Measurements from ENCODE around the gene GPX7. TPM values are rescaled to one million over a fixed set of nuclear protein-coding genes. Genes with fewer than 3 reads are reported as not detected.

Gene GPX7
- total RNA-seq, 1 experiment from 2014 or later = not detected

- ChIA-PET CTCF (no interaction called here), POLR2A (interaction anchor here (0.6 to 1.2 kb wide), 2 partner anchors 25 to 436 kb away, joined by 3 read pairs; no protein-coding TSS in a partner anchor)
- intact Hi-C loops (cut with micrococcal nuclease) = no loop called here
- no peak overlapping the region for H3K4me3 Mint-ChIP-seq (ENCODE audit: unreplicated experiment)
- DNase-seq (ENCODE audit: unreplicated experiment) = no peak
- TF ChIP-seq CTCF (IDR thresholded peaks at IDR 0.05; ENCODE audit: unreplicated experiment) = no peak
- no peak overlapping the region for H3K27ac Mint-ChIP-seq (ENCODE audit: low read depth, unreplicated experiment)
- H3K36me3 Mint-ChIP-seq (ENCODE audit: insufficient read depth, unreplicated experiment) = no peaks in the 10 kb centered on the region
- H3K4me1 Mint-ChIP-seq (ENCODE audit: insufficient read depth, unreplicated experiment) = peaks cover 7% of the 10 kb centered on the region
- no peaks in the 10 kb centered on the region for H3K9me3 Mint-ChIP-seq (ENCODE audit: unreplicated experiment)
- no TSS peak for BruUV-seq (replicated peaks)
- H3K27me3 Mint-ChIP-seq (ENCODE audit: insufficient read depth, unreplicated experiment) = no peaks in the 10 kb centered on the region
Observed at GRCh38 chr1:52599236-52599635, 2.9 kb upstream of the GPX7 start.

- DNase-seq (ENCODE audit: unreplicated experiment) = no peak
- H3K4me3 Mint-ChIP-seq (ENCODE audit: unreplicated experiment) = no peak overlapping the region
- H3K36me3 Mint-ChIP-seq (ENCODE audit: insufficient read depth, unreplicated experiment) = no peaks in the 10 kb centered on the region
- no peaks in the 10 kb centered on the region for H3K9me3 Mint-ChIP-seq (ENCODE audit: unreplicated experiment)
- H3K27me3 Mint-ChIP-seq (ENCODE audit: insufficient read depth, unreplicated experiment) = no peaks in the 10 kb centered on the region
- ChIA-PET CTCF (no interaction called here), POLR2A (interaction anchor here (0.7 to 1.3 kb wide), 2 partner anchors 13 to 16 kb away, joined by 3 to 4 read pairs; no protein-coding TSS in a partner anchor)
- BruUV-seq (replicated peaks) = no TSS peak
- H3K4me1 Mint-ChIP-seq (ENCODE audit: insufficient read depth, unreplicated experiment) = peaks cover 10% of the 10 kb centered on the region
- intact Hi-C loops (cut with micrococcal nuclease) = no loop called here
- H3K27ac Mint-ChIP-seq (ENCODE audit: low read depth, unreplicated experiment) = no peak overlapping the region
- no peak for TF ChIP-seq CTCF (IDR thresholded peaks at IDR 0.05; ENCODE audit: unreplicated experiment)
Observed at GRCh38 chr1:52600533-52601179, 1.5 kb upstream of the GPX7 start.

- Mint-ChIP-seq H3K27ac (ENCODE audit: low read depth, unreplicated experiment) (no peak overlapping the region), H3K27me3 (ENCODE audit: insufficient read depth, unreplicated experiment) (no peaks in the 10 kb centered on the region), H3K4me1 (ENCODE audit: insufficient read depth, unreplicated experiment) (peaks cover 10% of the 10 kb centered on the region), H3K4me3 (ENCODE audit: unreplicated experiment) (no peak overlapping the region), H3K36me3 (ENCODE audit: insufficient read depth, unreplicated experiment) (no peaks in the 10 kb centered on the region), H3K9me3 (ENCODE audit: unreplicated experiment) (no peaks in the 10 kb centered on the region)
- intact Hi-C loops (cut with micrococcal nuclease) = no loop called here
- POLR2A ChIA-PET = interaction anchor here (0.7 to 1.3 kb wide), 2 partner anchors 12 to 17 kb away, joined by 3 to 4 read pairs; no protein-coding TSS in a partner anchor
- no peak for TF ChIP-seq CTCF (IDR thresholded peaks at IDR 0.05; ENCODE audit: unreplicated experiment)
- no peak for DNase-seq (ENCODE audit: unreplicated experiment)
- CTCF ChIA-PET = no interaction called here
- no TSS peak for BruUV-seq (replicated peaks)
Observed at GRCh38 chr1:52601519-52601918, 652 bp upstream of the GPX7 start.

- no TSS peak for BruUV-seq (replicated peaks)
- intact Hi-C loops (cut with micrococcal nuclease) = no loop called here
- no peak for TF ChIP-seq CTCF (IDR thresholded peaks at IDR 0.05; ENCODE audit: unreplicated experiment)
- no peak overlapping the region for H3K4me3 Mint-ChIP-seq (ENCODE audit: unreplicated experiment)
- POLR2A ChIA-PET = interaction anchor here (0.8 to 1.9 kb wide), 2 partner anchors 53 to 63 kb away, joined by 4 to 6 read pairs; no protein-coding TSS in a partner anchor
- DNase-seq (ENCODE audit: unreplicated experiment) = no peak
- no peaks in the 10 kb centered on the region for H3K9me3 Mint-ChIP-seq (ENCODE audit: unreplicated experiment)
- no peaks in the 10 kb centered on the region for H3K36me3 Mint-ChIP-seq (ENCODE audit: insufficient read depth, unreplicated experiment)
- no peaks in the 10 kb centered on the region for H3K27me3 Mint-ChIP-seq (ENCODE audit: insufficient read depth, unreplicated experiment)
- CTCF ChIA-PET = no interaction called here
- peaks cover 10% of the 10 kb centered on the region for H3K4me1 Mint-ChIP-seq (ENCODE audit: insufficient read depth, unreplicated experiment)
- H3K27ac Mint-ChIP-seq (ENCODE audit: low read depth, unreplicated experiment) = no peak overlapping the region
Observed at GRCh38 chr1:52602856-52603600, 857 bp downstream of the GPX7 start.

Measured in MCF 10A (cell line).